HG03108 (cell line): ENCODE measurements around the gene SPRED1.
"Not testable (repeated sequence)": the region's sequence is repeated elsewhere in the genome, so short reads cannot be mapped to it uniquely, and the experiment has no call there.

ENCODE experiments used
- ATAC-seq: cut with Tn5 transposase; IDR thresholded peaks from one replicate; pipeline ENCODE4 v1.9.1; 2021; ENCODE audit warnings: moderate library complexity; ENCODE audit not compliant: unreplicated experiment

Gene SPRED1

DNA sequence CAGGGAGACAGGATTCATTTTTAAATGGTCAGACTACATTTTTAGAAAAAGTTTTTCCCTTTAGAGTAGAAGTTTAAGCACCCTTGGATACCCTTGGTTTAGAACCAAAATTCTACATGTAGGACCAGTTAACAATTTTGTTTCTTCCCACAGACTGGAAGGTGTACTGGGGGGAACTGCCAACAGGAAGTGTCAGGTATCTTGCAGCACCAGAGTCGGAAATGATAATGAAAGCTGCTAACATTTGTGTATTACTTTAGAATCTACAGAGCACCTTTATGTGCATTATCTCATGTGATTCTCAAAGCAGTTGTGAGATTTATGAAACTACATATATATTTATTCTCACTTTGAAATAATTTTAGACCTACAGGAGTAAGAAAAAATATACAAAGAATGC lies 21.5 kb downstream of the SPRED1 start:
- ATAC-seq = no peak

GRCh38 chr15:38275959-38276358 lies 23.3 kb downstream of the SPRED1 start:
- no peak for ATAC-seq

DNA sequence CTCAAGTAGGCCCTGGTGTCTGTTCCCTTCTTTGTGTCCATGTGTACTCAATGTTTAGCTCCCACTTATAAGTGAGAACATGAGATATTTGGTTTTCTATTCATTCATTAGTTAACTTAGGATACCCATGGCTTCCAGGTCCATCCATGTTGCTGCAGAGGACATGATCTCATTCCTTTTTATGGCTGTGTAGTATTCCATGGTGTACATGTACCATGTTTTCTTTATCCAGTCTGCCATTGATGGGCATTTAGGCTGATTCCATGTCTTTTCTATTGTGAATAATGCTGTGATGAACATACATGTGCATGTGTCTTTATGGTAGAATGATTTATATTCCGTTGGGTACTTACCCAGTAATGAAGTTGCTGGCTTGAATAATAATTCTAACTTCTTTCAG lies 24.6 kb downstream of the SPRED1 start:
- ATAC-seq = not testable (repeated sequence)

DNA sequence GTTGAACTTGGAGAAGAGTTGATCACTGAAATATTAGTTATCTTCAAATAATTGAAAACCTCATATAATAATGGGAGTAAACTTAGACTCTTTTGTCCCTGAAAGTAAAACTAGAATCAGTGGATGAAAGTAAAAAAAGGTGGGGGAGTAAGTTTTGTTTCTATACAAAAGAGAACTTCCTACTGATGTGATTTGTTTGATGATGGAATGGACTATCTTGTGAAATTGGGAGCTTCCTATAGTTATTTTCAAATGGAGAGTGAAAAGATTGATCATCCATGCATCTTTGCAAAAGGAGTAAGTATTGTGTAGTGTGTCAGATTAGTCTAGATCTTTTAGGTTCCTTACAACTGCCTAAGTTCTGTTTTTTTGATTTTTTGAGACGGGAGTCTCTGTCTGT lies 28.4 kb downstream of the SPRED1 start:
- no peak for ATAC-seq

GRCh38 chr15:38283010-38283409 lies 30.4 kb downstream of the SPRED1 start:
- ATAC-seq = no peak

GRCh38 chr15:38285456-38285855 lies 32.8 kb downstream of the SPRED1 start:
- no peak for ATAC-seq

GRCh38 chr15:38294126-38294525 lies 41.5 kb downstream of the SPRED1 start:
- ATAC-seq = no peak

DNA sequence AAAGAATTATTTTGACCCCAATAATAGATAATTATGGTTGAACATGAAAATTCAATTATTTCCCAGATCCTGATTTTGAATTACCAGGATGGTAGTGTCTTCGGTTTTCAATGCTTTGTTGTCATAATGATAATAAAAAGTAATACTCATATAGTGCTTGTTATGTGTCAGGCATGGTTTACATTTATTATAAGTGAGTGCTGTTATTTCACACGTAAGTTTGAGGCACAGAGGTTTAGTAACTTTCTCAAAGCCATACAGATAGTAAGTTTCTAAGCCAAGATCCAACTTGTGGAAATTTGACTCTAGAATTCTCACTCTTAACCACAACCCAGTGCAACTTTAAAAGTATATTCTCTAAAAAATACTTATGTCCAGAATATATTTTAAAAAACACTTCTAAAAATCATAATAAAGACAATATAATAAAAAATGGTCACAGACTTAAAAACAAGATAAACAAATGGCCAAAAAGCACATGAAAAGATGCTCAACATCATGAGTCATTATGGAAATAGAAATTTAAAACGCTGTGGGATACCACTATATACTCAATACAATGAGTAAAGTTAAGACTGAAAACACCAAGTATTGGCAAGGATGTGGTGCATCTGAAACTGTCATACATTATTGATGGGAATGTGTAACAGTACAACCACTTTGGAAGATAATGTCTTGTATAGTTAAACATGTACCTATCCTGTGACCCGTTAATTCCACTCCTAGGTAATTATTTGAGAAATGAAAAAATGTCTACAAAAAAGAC lies 45.2 kb downstream of the SPRED1 start:
- no peak for ATAC-seq

DNA sequence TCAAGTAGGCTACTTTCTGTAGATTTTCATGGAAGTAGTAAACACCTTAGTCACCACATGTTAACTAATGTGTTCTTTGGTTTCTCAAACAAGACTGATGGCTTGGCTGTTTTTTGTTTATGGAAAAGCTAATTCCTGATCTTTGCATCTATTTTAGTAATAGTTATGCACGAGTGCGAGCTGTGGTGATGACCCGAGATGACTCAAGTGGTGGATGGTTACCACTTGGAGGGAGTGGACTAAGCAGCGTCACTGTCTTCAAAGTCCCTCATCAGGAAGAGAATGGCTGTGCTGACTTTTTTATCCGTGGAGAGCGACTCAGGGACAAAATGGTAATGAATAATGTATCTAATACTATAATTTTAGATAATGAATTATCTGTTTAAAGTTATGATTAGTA lies 46.6 kb downstream of the SPRED1 start:
- no peak for ATAC-seq

DNA sequence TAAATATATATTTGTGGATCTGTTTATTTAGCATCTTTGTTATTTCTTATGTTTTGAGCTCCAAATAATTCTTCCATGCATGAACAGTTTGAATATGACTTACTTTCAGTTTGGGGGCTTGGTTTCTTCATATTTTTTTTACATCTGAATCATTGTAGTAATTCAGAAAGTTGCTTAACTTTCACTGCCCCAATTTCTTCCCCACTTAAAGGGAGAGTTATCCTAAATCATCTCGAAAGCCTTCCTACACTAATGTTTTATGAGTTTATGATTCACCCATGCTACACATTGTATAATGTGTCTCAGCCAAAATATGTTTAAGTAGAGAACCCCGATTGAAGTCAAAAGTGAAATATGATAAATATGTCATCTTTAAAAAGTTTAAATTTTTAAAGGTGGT lies 47.8 kb downstream of the SPRED1 start:
- ATAC-seq = no peak

GRCh38 chr15:38304481-38304880 lies 51.8 kb downstream of the SPRED1 start:
- ATAC-seq = no peak

GRCh38 chr15:38307251-38307650 lies 54.6 kb downstream of the SPRED1 start:
- ATAC-seq = no peak

DNA sequence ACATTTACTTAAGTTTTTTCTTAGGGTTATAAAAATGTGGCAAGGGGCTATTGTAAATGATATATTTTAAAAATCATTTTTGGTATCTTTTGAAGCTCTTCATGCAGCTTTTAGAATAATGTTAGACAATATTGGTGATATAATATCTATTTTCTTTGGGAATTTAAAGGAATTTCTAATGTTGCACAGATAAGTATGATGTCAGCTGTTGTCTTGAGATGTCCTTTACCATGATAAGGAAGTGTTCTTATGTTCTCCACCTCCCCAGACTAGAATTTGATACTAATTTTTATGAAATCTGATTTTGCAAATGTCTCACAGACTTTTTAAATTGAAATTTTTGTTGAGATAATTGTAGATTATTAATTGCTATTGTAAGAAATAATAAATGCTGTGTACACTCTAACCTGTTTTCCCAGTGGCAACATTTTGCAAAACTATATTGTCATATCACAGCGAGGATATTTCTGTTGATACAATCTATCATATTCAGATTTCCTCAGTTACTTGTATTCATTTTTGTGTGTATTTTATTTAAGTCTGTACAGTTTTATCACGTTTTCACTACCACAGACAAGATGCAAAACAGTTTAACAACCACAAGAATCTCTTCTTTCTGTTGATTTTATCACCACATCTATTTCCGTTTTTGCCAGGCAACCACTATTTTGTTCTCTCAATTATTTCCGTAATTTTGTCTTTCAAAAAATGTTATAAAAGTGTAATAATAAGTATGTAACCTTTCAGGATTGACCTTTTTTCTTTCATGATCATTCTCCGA lies 55.4 kb downstream of the SPRED1 start:
- ATAC-seq = no peak

GRCh38 chr15:38308797-38309196 lies 56.2 kb downstream of the SPRED1 start:
- no peak for ATAC-seq

DNA sequence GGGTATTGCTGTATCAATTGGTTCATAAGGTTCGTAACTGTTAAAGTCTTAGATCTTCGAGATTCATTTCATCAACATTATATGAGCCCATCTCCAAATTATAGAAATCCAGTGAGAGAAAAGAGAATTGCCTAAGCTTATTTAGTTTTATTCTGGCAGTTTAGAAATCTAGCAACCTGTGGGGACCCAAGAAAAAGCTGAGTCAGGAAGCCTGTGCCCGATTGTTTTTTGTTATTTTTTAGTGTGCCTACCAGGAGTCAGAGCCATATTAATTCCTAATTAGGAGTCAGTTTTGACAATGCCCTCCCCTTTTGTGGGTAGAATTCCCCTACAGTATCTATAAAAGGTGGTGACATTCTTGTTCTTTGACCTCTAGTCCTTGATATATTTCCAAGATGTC lies 59.6 kb downstream of the SPRED1 start:
- no peak for ATAC-seq

GRCh38 chr15:38316311-38316710 lies 63.7 kb downstream of the SPRED1 start:
- ATAC-seq = no peak

GRCh38 chr15:38320181-38320580 lies 67.5 kb downstream of the SPRED1 start:
- no peak for ATAC-seq

GRCh38 chr15:38320866-38321265 lies 68.2 kb downstream of the SPRED1 start:
- ATAC-seq = no peak

- no peak for ATAC-seq
Measured at GRCh38 chr15:38323895-38324294, 71.3 kb downstream of the SPRED1 start.

DNA sequence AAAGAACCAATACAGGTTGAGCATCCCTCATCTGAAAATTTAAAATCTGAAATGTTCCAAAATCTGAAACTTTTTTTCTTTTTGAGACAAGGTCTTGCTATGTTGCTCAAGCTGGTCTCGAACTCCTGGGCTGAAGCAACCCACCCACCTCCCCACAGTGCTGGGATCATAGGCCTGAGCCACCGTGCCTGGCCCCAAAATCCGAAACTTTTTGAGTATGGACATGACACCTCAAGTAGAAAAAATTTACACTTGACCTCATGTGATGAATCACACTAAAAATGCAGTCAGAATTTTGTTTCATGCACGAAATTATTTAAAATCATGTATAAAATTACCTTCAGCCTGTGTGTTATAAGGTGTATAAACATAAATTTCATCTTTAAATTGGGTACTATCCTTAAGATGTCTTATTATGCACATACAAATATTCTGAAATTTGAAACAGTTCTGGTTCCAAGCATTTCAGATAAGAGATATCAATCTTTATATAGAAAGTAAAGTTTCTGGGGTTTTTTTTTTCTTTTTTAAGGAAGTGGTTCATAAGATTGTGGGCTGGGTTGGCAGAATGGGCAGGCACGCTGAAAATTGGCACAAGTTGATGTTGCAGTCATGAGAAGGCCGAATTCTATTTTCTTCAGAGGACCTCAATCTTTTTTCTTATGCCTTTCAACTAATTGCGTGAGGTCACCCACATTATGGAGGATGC lies 72.5 kb downstream of the SPRED1 start:
- no peak for ATAC-seq

DNA sequence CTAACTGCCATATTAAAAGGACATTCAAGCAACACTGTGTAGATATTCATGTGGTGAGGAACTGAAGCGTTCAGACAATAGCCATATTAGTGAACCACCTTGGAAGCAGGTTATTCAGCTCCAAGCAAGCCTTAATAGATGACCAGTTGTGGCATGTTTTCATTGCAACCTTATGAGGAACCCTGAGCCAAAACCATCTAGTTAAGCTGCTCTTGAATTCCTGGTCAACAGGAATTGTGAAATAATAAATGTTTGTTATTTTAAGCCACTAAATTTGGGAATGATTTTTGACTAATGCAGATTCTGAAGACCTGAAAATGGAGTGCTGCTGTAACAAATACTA lies 73.0 kb downstream of the SPRED1 start:
- no peak for ATAC-seq

GRCh38 chr15:38332711-38333110 lies 80.1 kb downstream of the SPRED1 start:
- ATAC-seq = no peak
